GM18511 (cell line): ENCODE results near the gene ISG15.
A peak's percentile ranks its signal among the peaks of the same experiment; 100 is the strongest.
"Not testable (repeated sequence)": the region's sequence is repeated elsewhere in the genome, so short reads cannot be mapped to it uniquely, and the experiment has no call there.

Experiments used
- ATAC-seq: cut with Tn5 transposase; IDR thresholded peaks from one replicate; pipeline ENCODE4 v1.9.1; 2021; ENCODE audit warnings: mild to moderate bottlenecking, moderate library complexity; ENCODE audit not compliant: unreplicated experiment

The ISG15 gene

GRCh38 chr1:1011396-1011949, 1.8 kb upstream of the ISG15 start:
- no peak for ATAC-seq

GRCh38 chr1:1012736-1013104, 577 bp upstream of the ISG15 start:
- ATAC-seq, result not testable (repeated sequence)

GRCh38 chr1:1013922-1014648, 788 bp downstream of the ISG15 start:
- ATAC-seq, result no peak

DNA sequence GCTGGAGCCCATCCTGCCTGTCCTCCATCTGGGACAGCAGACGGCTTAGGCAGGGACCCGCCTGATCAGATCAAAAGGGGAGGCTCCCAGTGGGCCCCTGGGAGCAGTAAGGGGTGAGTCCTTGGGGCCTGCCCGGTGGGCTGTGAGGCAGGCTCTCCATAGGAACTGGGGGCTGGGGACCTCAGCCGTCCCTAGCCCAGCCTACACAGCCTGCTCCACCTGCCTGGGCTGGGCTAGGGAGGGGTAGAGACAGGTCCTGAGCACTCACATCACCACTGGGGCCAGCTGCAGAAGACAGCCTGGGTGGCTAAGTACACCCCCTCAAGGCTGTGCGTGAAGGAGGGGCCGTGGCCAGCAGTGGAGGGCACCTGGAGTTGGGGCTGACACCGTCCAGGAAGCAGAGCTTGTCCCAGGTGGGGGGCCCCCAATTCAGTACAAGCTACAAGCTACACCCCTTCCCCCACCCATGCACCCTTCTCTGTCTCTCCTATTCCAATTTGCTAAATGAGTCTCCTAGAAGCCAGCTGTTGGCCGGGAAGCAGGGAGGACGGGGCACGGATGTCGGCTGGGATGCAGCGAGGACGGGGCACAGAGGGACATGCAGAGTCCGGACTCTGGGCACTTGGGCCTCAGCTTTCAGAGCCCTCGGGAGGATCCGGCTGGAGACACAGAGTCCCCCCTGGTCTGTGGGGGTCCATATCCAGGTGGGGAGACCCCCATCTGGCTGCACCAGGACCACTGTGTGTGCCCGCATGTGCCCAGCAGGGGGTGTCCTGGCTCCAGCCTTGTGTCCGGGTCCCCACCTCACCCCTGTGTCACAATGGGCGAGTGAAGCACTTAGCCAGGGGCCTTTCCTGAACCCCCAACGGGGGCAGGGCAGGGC, 1.7 kb downstream of the ISG15 start:
- ATAC-seq, result no peak

GRCh38 chr1:1017397-1018320, 4.4 kb downstream of the ISG15 start:
- not testable (repeated sequence) for ATAC-seq

- not testable (repeated sequence) for ATAC-seq
Measured at GRCh38 chr1:1018321-1018685, 5.0 kb downstream of the ISG15 start.

GRCh38 chr1:1019122-1019999, 6.1 kb downstream of the ISG15 start:
- ATAC-seq, result peak; percentile 70

DNA sequence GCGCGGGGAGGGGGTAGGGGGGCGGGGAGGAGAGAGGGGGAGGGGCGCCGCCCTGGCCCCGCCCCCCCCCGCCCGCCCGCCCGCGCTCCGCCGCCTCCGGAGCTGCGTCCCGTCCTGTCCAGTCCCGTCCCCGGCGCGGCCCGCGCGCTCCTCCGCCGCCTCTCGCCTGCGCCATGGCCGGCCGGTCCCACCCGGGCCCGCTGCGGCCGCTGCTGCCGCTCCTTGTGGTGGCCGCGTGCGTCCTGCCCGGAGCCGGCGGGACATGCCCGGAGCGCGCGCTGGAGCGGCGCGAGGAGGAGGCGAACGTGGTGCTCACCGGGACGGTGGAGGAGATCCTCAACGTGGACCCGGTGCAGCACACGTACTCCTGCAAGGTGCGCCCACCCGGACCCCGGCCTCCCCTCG, 6.7 kb downstream of the ISG15 start, which contains the start of gene AGRN:
Gene AGRN, plus strand, starts transcription at position 121 of the 405 bp plus-strand sequence. Its CDS starts 53 bp downstream, at position 174.
- ATAC-seq, result peak; percentile 33

DNA sequence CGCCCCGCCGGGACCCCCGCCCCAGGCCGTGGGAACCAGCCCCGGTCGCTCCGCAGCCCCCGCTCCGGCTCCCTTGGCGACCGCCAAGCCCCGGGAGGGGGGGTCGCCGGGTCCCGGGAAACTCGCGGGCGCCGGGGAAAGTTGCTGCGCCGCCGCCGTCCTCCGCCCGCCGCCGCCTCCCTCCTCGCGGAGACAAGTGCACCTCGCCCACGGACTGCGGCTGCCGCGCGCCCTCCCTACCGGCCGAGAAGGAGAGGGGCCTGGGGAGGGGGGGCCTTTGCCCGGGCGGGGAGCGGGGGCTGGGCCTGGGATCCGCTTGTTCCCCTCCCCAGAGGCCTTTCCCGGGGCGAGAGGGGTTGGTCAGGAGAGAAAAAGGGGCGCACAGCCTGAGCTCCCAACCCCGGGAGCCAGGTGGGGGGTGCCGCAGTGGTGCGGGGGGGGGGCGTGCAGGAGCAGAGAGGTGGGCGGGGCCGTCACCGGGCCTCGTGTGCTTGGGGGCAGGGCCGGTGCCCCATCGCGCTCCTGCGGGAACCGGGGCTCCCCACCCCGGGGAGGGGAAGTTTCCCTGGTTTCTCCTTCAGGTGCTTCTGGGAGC, 7.2 kb downstream of the ISG15 start:
- peak; percentile 24 for ATAC-seq

DNA sequence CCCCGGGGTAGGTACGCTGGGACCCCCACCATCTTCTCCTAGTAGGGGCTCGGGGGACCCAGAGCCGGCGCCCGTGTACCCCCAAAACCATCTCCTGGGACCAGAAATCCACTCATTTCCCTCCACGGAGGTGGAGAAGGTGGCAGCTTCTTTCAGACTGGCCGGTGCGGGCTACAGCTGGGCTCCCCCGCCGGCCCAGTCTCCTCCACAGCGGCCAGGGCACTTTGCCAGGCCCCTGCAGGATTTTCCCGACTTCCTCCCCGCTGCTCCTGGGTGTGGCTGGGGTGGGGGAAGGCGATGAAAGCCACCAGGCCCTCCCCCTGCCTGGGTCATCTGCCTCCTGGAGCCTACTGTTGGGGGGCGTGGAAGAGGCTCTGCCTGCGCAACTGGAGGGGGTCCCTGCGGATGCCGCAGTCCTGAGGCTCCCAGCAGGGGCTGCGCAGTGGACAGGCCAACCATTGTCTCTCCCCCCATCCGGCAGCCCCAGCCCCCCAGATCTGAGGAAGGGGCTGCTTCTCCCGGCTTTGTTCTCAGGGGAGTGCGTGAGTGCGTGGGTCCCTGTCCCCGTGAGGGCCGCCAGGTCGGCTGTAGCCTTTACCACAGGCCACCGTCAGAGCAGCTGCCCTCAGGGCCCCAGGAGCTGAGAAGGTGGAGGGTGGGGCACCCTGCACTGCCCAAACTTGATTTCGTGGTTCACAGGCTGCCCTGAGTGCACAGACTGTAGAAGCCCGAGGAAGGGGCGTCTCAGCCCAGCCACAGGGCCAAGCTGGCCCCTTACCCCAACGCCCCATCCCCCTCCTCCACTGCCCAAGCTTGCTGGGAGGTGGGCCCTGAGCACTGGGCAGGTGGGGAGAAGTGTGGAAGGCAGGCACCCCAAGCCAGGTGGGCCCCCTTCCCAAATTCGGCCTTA, 8.0 kb downstream of the ISG15 start:
- no peak for ATAC-seq

DNA sequence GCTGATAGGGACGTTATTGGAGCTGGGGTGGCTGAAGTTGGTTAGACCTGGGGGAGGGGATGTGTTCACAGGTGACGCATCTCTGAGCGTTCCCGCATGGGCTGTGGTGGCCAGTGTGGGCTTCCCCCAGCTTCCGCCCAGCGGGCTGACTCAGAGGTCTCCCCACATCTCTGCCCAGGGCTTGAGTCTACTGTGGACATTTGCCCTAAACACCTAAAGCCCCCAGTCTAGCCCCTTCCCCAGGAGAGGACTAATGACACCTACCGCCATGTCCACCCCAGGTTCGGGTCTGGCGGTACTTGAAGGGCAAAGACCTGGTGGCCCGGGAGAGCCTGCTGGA, 8.6 kb downstream of the ISG15 start:
- ATAC-seq, result no peak

GRCh38 chr1:1022302-1023009, 9.2 kb downstream of the ISG15 start:
- ATAC-seq, result no peak

DNA sequence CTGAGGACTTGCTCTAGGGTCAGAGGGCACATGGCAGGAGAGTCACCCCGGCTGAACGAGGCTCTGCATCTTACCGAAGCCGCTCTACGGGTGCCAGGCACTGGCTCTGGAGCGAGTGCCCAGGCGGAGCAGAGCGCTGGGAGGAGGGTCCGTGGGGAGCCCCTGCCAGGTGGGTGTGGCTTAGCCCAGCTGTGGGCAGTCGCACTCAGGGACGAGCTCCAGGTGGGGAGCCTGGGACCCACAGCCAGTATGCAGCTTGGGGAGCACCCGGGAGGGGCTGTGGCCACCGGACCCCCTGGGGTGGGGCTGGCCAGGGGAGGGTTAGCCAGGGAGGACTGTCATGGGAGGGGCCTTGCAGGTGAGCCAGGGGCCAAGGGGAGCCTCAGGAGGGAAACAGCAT, 10.4 kb downstream of the ISG15 start:
- no peak for ATAC-seq

DNA sequence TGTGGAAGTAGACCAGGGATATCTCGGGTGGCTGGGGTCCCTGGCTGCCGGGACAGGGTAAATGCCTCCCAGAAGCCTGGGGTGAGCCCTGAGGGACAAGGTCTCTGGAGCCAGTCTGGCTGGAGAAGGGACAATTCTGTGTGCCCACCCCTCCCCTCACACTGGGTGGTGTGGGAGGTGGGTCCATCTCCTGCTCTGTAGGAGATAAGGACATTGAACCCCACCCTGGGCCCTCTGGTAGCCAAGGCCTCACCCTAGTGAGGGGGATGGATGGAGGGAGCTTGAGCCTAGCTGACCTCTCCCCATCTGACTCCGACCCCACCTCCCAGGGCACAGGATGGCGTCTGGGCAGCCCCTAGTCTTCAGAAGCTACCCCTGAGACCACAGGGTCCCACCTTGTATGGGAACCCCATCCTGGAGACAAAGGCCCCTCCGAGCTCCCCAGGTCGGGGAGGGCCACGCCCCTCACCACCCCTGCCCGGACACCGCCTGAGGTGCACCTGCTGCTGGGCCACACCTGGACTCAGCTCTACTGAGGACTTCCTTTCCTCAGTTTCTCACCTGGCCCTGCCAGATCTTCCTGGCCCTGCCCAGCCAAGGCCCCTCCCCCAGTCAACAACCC, 11.0 kb downstream of the ISG15 start:
- no peak for ATAC-seq

GRCh38 chr1:1024771-1025699, 11.7 kb downstream of the ISG15 start:
- no peak for ATAC-seq

DNA sequence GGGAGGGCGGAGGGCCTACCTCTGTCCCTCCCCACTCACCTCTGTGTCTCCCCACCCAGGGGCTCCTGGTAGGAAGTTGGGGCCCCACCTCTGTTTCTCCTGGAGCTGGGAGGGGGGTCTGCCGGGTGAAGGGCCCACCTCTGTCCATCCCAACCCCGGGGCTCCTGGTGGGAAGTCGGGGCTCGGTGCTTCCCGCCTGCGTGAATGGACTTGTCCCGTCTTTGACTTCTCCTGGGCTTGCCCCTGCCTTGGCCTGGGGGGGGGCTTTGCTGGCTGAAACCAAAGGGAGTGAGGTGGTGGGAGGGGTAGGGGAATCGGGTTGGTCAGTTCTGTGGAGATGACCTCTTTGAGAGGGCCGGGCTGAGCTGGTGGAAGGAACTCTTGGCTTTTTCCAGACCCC, 12.4 kb downstream of the ISG15 start:
- no peak for ATAC-seq
